GM19372 (cell line): ENCODE measurements around the gene TAS1R1.
"Not testable (repeated sequence)": the region's sequence is repeated elsewhere in the genome, so short reads cannot be mapped to it uniquely, and the experiment has no call there.

Experiments
- ATAC-seq: cut with Tn5 transposase; IDR thresholded peaks from one replicate; pipeline ENCODE4 v1.9.1; 2021; ENCODE audit warnings: mild to moderate bottlenecking, low read depth, moderate library complexity; ENCODE audit not compliant: unreplicated experiment

TAS1R1 gene

GRCh38 chr1:6519935-6520671, 35.0 kb upstream of the TAS1R1 start:
- ATAC-seq, result no peak

GRCh38 chr1:6521536-6521935, 33.6 kb upstream of the TAS1R1 start:
- ATAC-seq, result no peak

- ATAC-seq, result no peak
Observed at GRCh38 chr1:6523566-6523965, 31.5 kb upstream of the TAS1R1 start.

- no peak for ATAC-seq
Observed at GRCh38 chr1:6526316-6526715, 28.8 kb upstream of the TAS1R1 start.

GRCh38 chr1:6528492-6528891, 26.6 kb upstream of the TAS1R1 start:
- ATAC-seq, result no peak

GRCh38 chr1:6530504-6531160, 24.5 kb upstream of the TAS1R1 start:
- ATAC-seq, result no peak

GRCh38 chr1:6531996-6532395, 23.1 kb upstream of the TAS1R1 start:
- ATAC-seq, result no peak

- no peak for ATAC-seq
Observed at GRCh38 chr1:6534248-6534822, 20.8 kb upstream of the TAS1R1 start.

- no peak for ATAC-seq
Observed at GRCh38 chr1:6535214-6535613, 19.9 kb upstream of the TAS1R1 start.

- no peak for ATAC-seq
Observed at GRCh38 chr1:6536291-6536690, 18.8 kb upstream of the TAS1R1 start.

- ATAC-seq, result no peak
Observed at GRCh38 chr1:6538956-6539355, 16.2 kb upstream of the TAS1R1 start.

GRCh38 chr1:6544831-6545230, 10.3 kb upstream of the TAS1R1 start:
- ATAC-seq, result no peak

GRCh38 chr1:6545276-6546112, 9.6 kb upstream of the TAS1R1 start:
- ATAC-seq, result no peak

GRCh38 chr1:6546326-6546725, 8.8 kb upstream of the TAS1R1 start:
- no peak for ATAC-seq

- ATAC-seq, result no peak
Observed at GRCh38 chr1:6547301-6547700, 7.8 kb upstream of the TAS1R1 start.

- peak; percentile 92 for ATAC-seq
Observed at GRCh38 chr1:6554031-6554906, 838 bp upstream of the TAS1R1 start, which contains the start of gene NOL9. TSS of gene NOL9 (minus strand) at chr1:6554513. CDS start at chr1:6554502, 11 bp downstream.

- ATAC-seq, result no peak
Observed at GRCh38 chr1:6557597-6557996, 2.5 kb downstream of the TAS1R1 start.

GRCh38 chr1:6559161-6559560, 4.1 kb downstream of the TAS1R1 start:
- not testable (repeated sequence) for ATAC-seq

- ATAC-seq, result no peak
Observed at GRCh38 chr1:6560267-6560666, 5.2 kb downstream of the TAS1R1 start.

GRCh38 chr1:6569033-6569432, 13.9 kb downstream of the TAS1R1 start:
- no peak for ATAC-seq
